HG02938 (cell line): Measurements from ENCODE around the gene SKIDA1.
A peak's percentile ranks its signal among the peaks of the same experiment; 100 is the strongest.

Experiments
- ATAC-seq: cut with Tn5 transposase; IDR thresholded peaks from one replicate; pipeline ENCODE4 v1.9.1; 2021; ENCODE audit warnings: mild to moderate bottlenecking, moderate library complexity; ENCODE audit not compliant: unreplicated experiment

The SKIDA1 gene

DNA sequence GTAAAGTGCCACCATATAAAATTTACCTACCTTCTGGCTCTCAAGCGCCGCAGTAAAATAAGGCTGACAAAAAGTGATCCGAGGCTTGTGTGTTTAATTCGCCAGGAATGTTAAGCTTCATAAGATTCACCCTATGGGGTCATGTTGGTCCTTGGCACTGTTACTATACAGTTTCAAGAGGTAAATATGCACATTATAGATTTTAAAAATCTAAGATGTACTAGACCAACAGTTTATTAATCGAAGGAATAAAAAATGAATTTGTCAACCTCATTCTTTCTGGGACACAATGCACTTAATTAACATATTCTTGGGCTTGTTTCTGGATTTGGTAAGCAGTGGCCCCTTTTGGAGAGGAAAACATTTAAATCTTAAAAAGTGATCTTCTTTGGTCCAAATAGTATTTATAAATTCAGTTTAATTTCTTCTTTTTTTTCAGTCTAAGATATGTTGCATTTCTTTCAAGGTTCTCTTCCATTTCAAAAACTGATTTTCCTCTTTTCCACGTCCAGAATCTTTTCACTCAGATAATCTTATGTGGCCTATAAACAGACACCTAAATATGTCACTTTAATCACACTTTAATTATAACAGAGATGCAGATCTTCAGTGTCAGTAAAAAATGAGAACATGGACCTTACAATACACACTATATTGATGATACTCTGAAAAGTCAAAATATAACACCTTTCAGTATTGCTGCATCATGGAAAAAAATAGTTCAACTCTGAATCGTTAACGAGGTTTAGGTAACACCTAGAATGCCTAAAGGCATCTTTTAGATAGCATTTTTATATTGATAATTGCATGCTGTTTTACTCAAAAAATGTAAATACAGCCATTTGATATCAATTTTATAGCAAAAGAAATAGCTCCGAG is 3.8 kb upstream of the SKIDA1 start:
- ATAC-seq: no peak

DNA sequence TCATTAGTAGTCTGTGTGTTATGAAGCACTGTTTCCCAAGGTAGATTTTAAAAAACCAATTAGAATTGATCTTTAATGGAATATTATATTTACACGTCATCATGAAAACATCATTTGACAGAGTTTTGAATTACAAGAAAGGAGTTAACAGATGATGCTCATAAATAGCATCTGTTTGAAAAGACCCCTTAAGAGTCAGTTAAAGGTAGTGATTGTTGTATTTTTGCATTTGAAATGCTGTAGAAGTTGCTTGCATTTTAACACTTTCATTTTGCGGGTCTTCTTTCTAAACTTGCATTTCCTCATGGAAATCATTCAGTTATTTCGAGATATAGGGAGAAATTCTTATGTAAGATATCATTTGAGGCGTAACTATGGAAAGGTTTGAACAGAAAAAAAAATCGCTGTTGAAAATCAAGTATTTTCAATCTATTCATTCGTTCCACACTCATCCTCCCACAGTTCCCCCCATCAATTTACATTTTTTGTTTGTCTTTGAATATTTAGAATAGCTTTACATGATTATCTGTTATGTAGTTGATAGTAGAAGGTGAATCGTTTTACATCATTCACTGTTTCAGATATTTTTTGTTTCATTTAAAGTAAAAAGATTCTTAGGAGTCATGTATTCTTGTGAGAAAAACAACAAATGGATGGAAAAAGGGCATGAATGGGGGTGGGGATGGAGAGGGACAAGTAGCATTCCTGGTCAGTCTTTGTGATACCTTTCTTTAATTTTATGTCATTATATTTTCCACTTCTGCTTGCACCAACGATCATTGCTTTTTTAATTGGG is 3.0 kb upstream of the SKIDA1 start:
- ATAC-seq: no peak

DNA sequence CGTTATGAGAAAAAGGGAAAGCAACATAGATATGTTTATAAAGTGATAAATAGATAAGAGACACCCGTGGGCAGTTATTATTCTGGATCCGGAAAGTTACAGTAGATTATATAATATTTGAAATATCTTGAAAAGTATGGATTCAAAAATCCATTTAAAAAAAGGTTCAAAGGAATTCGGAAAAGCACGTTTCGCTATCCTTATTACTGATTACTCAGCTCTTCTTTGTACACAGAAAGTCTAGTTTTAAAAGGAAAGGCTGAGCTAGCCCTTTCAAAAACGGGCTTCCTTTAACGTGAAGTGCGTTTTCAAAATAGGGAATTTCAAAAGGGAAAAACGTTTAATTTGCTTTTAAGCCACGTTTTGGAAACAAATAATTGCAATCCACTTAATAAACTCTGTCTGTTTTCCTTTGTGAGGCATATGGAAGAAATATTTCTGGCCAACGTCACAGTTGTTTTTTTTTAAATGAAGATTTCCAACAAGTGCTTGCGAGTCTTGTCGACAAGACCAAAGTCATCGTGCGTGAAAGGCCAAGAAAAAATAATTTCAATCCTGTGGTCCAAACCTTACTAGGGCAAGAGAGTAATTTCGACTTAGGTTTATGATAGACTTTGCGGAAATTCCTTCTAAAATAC is 2.2 kb upstream of the SKIDA1 start:
- no peak for ATAC-seq

DNA sequence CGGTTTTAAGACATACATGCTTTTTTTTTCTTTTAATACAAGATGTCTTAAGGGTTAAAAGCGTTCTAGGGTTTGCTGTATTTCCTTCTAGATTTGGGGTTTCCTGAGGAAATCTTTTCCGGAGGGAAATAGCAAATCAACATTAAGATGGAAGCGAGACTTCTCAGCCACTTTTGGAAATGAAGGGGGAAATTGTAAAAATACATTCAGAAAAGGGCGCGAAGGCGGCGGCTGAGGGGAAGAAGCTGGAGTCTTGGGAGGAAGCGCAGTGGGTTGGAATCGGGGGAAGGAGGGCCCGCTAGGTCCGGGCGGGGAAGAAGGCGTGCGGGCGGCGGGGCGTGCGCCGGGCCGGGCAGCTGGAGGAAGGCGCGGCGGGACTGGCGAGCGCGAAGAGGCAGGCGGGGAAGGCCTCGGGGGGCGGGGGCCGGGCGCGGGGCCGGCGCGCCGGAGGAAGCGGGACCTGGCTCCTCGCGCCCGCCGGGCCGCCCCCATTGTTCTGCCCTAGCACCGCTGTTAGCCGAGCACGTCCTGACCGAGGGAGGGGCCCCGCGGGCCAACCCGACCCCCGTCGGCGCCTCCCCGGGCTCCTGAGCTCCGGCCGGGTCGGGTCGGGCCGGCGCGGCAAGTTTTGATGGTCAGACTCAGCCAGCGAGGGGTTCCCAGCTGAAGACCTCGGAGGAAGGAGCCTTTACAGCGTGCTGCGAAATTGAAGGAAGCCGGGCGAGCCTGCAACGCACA is 1.5 kb upstream of the SKIDA1 start:
- no peak for ATAC-seq

DNA sequence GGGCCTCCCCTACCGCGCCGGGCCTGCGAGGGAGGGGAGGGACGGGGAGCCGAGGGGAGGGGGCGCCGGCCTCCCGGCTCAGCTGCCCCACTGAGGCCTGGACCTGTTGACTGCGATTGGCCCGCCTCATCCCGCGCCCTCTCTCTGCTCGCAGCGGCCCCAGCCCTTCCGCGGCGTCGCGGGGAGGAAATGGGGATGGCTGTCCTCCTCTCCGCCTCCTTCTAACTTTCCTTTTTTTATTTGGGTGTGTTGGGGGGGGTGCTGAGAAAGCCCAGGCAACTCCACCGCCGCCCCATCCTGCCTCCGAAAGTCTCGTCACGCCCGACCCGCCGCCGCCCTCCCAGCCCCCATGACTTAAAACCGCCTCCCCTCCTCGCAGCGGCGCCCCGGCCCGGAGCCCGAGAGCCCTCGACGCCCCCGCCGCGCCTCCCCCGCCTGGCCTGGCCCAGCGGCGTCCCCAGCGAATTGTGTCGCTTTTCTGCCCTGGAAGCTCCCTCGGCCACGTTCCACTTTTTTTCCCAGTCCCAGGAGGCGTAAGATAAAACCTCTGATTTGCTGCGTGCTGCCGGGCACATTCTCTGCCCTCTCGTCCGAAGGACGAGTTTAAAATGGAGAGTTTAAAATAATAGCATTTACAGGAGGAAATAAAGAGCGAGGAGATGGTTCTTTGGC is 842 bp upstream of the SKIDA1 start:
- ATAC-seq: peak; percentile 31

DNA sequence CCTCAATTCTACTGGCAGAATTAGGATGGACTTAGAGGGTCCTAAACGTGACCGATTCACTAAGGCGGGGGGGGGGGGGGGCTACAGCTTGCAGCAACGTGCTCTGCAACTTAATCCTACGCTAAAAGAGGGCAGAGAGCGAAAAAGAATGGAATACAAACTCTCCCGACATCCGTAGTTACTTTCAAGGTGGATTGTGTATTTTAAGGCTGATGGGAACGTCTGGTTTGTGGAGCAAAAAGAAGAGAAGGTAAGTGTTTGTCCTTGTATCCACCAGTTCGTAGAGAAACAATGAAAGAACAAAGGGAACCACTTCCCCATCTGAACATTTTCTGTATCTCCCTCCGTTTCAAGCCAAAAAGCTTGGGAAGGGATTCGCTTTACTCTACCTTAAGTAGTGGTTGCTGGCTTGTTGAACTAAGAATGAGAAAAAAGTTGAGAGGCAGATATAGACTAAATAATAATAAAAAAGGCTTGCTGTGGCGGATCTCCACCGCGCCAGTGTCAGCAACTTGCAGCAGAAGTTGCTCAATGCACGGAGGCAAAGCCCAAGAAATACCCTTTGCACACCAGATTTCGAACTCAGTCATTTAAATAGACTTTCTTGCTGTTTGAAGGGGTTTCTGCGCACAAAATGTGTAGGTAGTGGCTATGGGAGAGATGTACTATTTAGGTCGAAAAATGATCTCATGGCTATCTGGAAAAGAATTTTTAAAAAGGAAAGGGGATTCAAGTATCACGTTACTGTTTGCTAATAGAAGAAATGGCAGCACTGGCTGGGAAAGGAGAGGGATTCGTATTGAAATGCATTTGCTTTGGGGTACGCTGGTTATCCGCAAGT is 736 bp downstream of the SKIDA1 start:
- no peak for ATAC-seq

DNA sequence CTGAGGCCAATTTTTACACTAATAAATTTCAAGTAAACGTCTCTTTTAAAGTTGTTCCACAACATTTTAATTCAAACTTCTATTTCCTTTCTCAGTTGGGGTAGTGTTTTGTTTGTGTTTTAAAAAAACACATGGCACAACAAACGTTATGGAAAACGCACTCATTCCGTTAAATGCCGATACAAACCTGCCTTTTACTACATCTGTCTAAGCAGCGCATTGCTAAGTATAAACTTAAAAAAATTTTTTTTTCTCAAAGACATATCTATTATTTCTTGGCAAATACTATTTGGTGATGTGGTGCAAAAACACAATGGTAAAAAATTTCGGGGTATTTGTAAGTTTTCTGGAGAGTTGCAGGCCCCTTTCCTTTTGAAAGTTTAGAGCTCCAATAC is 1.4 kb downstream of the SKIDA1 start:
- ATAC-seq: no peak

DNA sequence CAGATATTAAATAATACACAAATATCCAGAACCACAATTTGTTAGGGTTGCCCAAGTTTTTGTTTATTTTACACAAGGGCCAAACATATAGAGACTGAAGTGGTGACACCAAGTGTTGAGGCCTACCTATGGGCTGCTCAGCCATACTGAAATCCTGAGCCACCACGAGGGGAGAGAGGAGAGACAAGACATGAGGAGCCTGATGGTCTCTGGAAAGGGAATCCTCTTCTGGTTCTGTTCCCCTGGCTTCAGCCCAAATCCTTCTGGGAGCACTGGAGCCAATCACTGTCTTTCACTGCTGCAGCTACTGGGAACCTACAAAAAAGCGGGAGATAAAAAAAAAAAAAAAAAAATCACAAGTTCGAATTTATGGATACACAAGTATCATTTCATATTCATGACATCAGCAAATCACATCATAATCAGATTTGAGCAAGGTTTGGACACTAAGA is 1.9 kb downstream of the SKIDA1 start:
- no peak for ATAC-seq

DNA sequence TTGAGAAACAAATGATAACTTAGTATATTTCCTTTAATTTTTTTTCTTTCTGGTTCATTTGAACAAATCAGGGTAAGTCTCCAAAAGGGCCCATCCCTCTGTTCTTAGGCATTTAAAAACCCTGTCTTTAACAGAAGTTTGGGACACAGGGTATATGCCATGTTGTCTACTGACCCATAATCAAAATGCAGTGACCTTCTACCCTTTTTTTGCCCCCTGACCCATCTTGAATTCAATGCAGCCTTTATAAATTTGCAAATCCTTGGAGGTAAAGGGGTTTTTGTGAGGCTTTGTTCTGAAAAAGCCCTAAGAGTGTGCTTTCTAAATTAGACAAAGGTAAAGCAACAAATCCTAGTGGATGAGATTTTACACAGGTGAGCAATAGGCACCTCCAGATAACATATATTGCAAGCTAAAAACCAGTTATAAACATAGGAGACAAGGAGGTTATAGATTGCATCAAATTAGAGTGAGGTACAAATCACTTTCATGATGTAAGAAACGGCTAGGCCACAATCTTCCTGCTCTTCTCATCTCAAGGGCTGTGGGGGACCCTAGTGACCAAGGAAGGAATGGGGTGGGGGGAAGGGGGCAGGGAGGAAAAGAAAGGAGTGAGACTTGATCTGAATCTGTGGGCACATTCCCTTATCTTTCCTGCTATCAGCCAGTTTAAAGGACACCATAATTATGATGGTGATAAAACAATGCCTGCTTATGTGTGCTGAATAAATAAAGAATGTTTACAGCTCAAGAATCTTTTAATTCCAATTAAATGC is 2.7 kb downstream of the SKIDA1 start:
- no peak for ATAC-seq

DNA sequence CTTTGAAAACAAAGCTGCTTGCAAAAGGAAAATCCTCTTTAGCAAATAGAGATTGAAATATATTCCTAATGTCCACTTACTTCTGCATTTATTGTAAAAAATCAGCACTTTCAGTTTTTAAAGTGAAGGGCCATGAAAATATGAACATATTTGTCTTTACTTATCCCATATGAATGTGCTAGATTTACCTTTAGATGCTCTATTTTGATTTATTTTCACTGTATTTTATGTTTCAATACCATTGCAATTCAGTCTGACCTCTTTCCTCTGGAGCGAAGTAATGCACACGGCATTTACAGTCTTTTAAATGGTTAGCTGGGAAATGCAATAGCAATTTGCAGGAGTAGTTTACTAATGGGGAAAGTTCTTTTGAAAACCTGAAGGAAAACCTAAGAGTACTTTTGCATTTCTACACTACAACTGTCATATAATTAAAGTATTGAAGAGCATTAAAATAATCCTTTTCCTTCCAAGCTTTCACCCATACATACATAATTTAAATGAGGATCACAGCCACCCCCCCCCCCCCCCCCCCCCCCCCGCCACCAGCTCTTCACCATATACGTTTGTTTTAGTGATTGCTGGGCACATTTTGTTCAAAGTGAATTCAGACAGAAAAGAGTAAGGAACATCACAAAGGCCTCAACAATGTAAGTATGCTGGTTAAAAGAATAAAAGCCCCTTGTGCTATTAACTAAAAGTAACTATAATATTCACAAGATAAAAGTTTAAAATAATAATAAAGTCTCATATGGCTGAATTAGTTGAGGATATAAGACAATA is 3.5 kb downstream of the SKIDA1 start:
- ATAC-seq: no peak

DNA sequence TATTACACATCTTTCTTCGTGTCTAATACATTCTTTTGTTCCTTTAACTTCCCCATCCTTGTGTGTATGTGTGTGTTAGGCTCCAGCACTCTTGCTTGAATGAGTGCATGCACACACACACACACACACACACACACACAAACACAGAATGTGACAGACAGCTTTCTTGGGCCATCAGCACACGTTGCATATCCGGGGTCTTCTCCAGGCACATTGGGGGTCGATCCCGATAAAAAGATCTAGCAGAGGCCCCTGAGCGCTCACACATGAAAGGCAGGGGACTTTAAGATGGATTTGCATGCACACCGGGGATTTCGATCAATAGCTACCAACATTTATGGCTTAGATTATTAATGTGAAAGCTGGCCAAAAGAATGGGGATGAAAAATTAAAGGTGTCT is 4.5 kb downstream of the SKIDA1 start:
- no peak for ATAC-seq

DNA sequence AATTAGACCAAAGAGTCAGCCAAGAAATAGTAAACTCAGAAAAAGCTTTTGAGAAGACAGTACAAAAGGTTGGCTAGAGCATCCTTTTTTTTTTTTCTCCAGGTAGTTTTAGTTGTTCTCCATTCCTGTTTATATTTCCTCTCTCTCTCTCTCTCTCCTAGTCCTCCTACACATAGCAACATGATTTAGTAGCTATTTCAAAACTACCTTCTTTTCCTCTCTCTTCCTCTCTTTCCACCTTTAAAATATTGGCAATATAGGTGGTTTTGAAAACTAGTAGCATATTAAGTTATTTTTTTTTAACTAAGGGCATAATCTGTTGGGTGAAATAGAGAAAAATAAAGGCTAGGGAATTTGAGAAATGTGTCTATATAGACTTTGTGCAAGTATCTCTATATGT is 5.0 kb downstream of the SKIDA1 start:
- no peak for ATAC-seq

DNA sequence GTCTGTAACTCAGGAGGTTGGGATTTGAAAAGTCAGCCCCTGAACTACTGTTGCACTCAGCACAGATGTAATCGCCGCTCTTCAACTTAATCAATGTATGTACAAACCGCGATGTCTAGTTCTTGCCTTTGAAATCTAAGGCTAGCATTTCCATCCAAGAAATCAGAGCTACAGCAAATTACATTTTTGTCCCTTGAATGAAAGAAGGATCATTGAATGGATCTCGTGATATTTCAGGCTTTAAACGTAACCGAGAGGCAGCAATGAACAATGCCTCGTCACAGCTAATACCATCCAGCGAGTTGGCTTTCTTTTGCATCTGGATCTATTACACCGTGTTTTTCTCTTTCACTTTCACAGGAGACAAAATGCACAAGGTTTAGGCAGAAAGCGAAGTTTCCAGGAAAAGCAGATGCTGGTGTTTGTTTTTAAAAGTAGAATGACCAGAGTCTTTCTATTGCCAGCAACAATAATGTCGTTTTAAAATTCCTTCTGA is 5.5 kb downstream of the SKIDA1 start:
- ATAC-seq: peak; percentile 50

DNA sequence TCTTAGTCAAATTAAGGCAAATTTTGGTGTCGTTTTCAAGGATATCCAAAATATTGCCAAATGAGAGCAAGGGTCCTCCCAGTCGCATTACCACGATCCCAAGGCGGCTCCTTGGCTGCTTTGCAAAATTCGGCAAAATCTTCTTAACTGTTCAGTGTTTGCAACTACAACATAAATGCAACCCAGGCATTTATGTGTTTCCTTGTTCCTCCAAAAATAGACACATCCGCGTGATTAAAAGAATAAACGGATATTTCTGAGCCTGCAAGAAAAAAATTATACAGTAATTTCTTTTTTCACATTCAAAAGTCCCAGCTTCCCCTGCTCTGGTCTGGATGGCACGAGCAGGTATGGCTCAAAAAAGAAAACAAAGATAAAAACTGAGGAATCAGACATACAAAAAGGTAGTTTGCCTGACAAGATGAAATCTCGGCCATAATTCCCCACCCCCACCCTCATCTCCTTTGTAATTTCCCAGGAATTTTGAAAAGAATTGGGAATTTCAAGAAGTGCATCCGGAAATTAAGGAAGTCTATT is 6.0 kb downstream of the SKIDA1 start:
- no peak for ATAC-seq

DNA sequence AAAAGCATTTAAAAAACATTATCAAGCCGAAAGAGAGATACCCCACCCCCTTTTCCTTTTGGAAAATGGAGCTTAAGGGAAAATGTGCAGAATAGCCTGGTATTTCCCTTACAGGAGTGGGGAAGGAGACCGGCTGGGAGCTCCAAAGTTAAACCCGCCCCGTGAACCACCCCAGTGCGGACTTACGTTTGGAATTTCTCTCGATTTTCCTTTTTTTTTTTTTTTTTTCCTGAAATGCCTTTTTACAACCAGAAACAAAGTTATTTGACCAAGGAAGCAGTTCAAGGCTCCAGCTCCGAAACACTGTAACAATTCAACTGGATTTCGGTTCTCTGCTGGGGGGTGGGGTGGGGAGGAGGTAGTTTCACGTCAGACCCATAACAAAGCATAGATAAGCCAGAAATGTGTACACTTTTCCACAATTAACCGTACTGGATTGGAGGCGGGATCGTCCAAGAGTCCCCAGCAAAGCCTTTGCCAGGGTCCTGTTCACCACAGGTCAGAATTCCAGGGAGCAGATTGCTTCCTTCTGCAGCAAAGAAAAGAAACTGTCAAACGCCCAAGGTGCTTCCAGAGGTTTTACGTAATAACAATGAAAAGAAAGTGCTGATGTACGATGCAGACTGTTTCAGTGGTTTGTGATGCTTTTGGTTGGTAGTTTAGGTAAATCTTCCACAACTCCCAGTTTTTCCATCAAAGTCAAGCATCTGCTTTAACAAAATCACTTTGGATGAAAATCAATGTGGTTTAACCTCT is 6.7 kb downstream of the SKIDA1 start:
- ATAC-seq: no peak

DNA sequence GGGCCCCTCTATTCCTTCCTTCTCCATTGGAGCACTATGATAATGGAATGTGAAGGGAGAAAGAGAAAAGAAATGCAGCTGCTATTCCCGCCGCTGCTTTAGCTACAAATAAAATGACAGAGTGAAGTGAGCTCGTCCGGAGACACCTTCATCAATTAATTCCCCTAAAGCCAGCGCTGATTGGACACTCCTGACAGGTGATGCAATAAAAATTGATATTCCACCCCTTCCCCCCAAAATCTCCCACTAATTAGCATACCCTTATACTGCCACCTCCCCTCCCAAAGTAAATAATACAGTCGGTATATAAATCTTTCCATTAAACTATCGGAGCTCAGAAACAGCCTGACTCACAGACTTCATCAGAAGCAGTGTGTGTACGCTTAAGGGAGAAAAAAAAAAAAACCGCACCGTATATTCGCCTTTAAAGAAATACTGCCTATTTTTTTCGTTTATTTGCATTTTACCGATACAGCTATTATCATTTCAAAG is 7.3 kb downstream of the SKIDA1 start:
- ATAC-seq: no peak
